HG03139 (cell line): ENCODE results near the gene SLC30A9.

Experiments
- ATAC-seq: cut with Tn5 transposase; IDR thresholded peaks from one replicate; pipeline ENCODE4 v1.9.1; 2021; ENCODE audit not compliant: unreplicated experiment

Gene SLC30A9

DNA sequence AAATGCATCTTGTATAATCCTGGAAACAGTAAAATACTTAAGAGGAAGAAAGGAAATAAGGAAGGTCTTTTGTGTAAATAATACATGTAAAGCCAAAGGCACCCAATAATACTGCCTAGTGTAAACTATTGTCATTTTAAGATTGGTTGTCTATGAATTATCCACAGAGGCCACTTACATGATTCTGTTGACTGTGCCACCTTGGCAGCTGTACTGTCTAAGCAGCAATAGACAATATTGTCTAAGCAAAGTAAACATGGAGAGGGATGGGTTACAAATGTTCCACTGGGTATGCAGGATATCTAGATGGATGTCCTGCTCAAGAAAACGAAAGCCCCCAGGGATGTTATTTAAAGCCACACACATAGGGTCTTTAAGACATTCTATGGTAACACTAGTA is 142.7 kb downstream of the SLC30A9 start:
- no peak for ATAC-seq

DNA sequence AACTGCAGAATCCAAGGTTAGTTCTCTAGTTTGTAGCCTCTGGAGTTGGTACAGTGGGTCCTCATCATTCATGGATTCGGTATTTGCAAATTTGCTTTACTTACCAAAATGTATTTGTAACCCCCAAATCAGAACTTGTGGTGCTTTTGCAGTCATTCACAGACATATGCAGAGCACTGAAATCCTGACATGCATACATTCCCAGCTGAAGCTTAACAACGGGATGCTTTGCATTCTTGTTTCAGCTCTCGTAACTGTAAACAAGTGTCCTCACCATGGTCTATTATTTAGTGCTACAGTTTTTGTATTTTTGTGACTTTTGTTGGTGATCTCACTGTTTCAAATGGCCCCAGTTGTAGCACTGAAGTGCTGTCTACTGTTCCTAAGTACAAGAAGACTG is 146.0 kb downstream of the SLC30A9 start:
- ATAC-seq = no peak
